OCI-LY1 (cell line): Measurements from ENCODE around the gene CCDC9B.

Source experiments
- H2AFZ ChIP-seq: fragments of 200-600 bp; sonication (generic), shearing (Covaris generic); 2 replicates; pipeline ENCODE4 v1.6.0; 2014; ENCODE audit warnings: antibody characterized with exemption, mild to moderate bottlenecking, low read length
- H3F3A ChIP-seq: fragments of 200-600 bp; sonication (generic), shearing (Covaris generic); 2 replicates; pipeline ENCODE4 v1.6.0; 2014; ENCODE audit warnings: mild to moderate bottlenecking, antibody characterized with exemption, low read length, moderate library complexity; ENCODE audit not compliant: insufficient read depth
- H3K27ac ChIP-seq: fragments of 200-600 bp; sonication (generic); 2 replicates; pipeline ENCODE4 v1.5.1; 2014; ENCODE audit warnings: low read length, mixed run types, mild to moderate bottlenecking, low read depth; ENCODE audit not compliant: poor library complexity, severe bottlenecking
- H3K27me3 ChIP-seq: fragments of 200-600 bp; sonication (generic); 2 replicates; pipeline ENCODE4 v1.6.0; 2014; ENCODE audit warnings: antibody characterized with exemption, mild to moderate bottlenecking, low read length, moderate library complexity; ENCODE audit not compliant: insufficient read depth
- H3K36me3 ChIP-seq: fragments of 200-600 bp; sonication (generic); 2 replicates; pipeline ENCODE4 v1.6.1; 2014; ENCODE audit warnings: mild to moderate bottlenecking, antibody characterized with exemption, low read length, moderate library complexity, mixed read lengths; ENCODE audit not compliant: insufficient read depth
- H3K4me1 ChIP-seq: fragments of 200-600 bp; sonication (generic); 2 replicates; pipeline ENCODE4 v1.5.1; 2014; ENCODE audit warnings: mild to moderate bottlenecking, low read length, moderate library complexity; ENCODE audit not compliant: insufficient read depth, severe bottlenecking
- H3K4me2 ChIP-seq: fragments of 200-600 bp; sonication (generic), shearing (Covaris generic); 2 replicates; pipeline ENCODE4 v1.6.1; 2014; ENCODE audit warnings: low read length
- H3K4me3 ChIP-seq: fragments of 200-600 bp; sonication (generic); 2 replicates; pipeline ENCODE4 v1.5.1; 2014; ENCODE audit warnings: low read length, low read depth, mild to moderate bottlenecking, mixed read lengths; ENCODE audit not compliant: poor library complexity, severe bottlenecking
- H3K79me2 ChIP-seq: fragments of 200-600 bp; shearing (Covaris generic); 2 replicates; pipeline ENCODE4 v1.6.1; 2016; ENCODE audit warnings: mixed run types, low read length, mixed read lengths; ENCODE audit not compliant: insufficient read depth
- H3K9ac ChIP-seq: fragments of 200-600 bp; sonication (generic), shearing (Covaris generic); 2 replicates; pipeline ENCODE4 v1.6.1; 2014; ENCODE audit warnings: mild to moderate bottlenecking, low read length, mixed read lengths
- H3K9me2 ChIP-seq: fragments of 200-600 bp; sonication (generic), shearing (Covaris generic); 2 replicates; pipeline ENCODE4 v1.6.1; 2014; ENCODE audit warnings: low read depth, mild to moderate bottlenecking, low read length, mixed read lengths
- H3K9me3 ChIP-seq: fragments of 200-600 bp; shearing (Covaris generic); 2 replicates; pipeline ENCODE4 v1.6.1; 2014; ENCODE audit warnings: low read length, mixed read lengths
- H4K20me1 ChIP-seq: fragments of 200-600 bp; sonication (generic), shearing (Covaris generic); 2 replicates; pipeline ENCODE4 v1.6.0; 2016; ENCODE audit warnings: mild to moderate bottlenecking, low read length; ENCODE audit not compliant: insufficient read depth
- EZH2 ChIP-seq: fragments of 200-600 bp; sonication (generic), shearing (Covaris generic); IDR thresholded peaks from 2 replicates; pipeline ENCODE4 v1.8.0; 2017; ENCODE audit warnings: borderline replicate concordance, mixed run types, mild to moderate bottlenecking, antibody characterized with exemption, low read length, moderate library complexity, mixed read lengths
- TF ChIP-seq, protein P1 (sequence below): fragments of 200-600 bp; sonication (generic), shearing (Covaris generic); IDR thresholded peaks from 2 replicates; pipeline ENCODE4 v1.5.1; 2017; ENCODE audit warnings: mild to moderate bottlenecking, antibody characterized with exemption, low read length, moderate library complexity, mixed read lengths

CCDC9B gene

GRCh38 chr15:40344631-40345120 lies 3.9 kb upstream of the CCDC9B start:
- H3K9ac ChIP-seq, result no peak overlapping the region
- TF ChIP-seq, protein P1, sequence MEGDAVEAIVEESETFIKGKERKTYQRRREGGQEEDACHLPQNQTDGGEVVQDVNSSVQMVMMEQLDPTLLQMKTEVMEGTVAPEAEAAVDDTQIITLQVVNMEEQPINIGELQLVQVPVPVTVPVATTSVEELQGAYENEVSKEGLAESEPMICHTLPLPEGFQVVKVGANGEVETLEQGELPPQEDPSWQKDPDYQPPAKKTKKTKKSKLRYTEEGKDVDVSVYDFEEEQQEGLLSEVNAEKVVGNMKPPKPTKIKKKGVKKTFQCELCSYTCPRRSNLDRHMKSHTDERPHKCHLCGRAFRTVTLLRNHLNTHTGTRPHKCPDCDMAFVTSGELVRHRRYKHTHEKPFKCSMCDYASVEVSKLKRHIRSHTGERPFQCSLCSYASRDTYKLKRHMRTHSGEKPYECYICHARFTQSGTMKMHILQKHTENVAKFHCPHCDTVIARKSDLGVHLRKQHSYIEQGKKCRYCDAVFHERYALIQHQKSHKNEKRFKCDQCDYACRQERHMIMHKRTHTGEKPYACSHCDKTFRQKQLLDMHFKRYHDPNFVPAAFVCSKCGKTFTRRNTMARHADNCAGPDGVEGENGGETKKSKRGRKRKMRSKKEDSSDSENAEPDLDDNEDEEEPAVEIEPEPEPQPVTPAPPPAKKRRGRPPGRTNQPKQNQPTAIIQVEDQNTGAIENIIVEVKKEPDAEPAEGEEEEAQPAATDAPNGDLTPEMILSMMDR, result peak; percentile 84
- no peak for TF ChIP-seq EZH2
- no peaks in the 10 kb centered on the region for H3K9me3 ChIP-seq
- no peaks in the 10 kb centered on the region for H3K79me2 ChIP-seq
- H3K9me2 ChIP-seq, result no peaks in the 10 kb centered on the region
- no peaks in the 10 kb centered on the region for H3K36me3 ChIP-seq
- H4K20me1 ChIP-seq, result no peaks in the 10 kb centered on the region
- no peak overlapping the region for H3K4me2 ChIP-seq
- H3F3A ChIP-seq, result no peaks in the 10 kb centered on the region
- H3K27ac ChIP-seq, result no peak overlapping the region
- H3K4me3 ChIP-seq, result no peak overlapping the region
- no peaks in the 10 kb centered on the region for H3K4me1 ChIP-seq
- no peak overlapping the region for H2AFZ ChIP-seq
- no peaks in the 10 kb centered on the region; the same call in 1 of the 2 replicates for H3K27me3 ChIP-seq

DNA sequence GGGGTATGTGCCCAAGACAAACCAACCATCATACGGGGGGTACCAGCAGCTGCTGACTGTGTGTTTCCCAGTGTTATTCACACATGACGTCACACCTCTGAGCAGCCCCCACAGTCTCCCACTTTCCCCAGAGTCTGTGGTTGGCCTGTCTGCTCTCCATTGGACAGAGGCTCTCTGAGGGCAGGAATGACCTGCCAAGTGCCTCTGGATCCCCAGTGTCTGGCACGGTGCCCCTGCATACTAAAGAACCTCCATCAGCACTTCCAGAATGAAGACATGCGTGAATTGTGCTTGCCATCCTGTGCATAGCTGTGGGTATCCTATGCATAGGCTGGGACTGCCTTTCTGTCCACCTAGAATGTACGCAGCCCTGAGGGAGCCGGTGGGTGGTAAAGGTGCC lies 3.5 kb upstream of the CCDC9B start:
- Histone ChIP-seq H3K36me3 (no peaks in the 10 kb centered on the region), H3F3A (no peaks in the 10 kb centered on the region), H3K79me2 (no peaks in the 10 kb centered on the region), H3K9ac (no peak overlapping the region), H3K27ac (no peak overlapping the region), H3K9me2 (no peaks in the 10 kb centered on the region), H3K4me2 (no peak overlapping the region), H4K20me1 (no peaks in the 10 kb centered on the region), H3K4me3 (no peak overlapping the region), H2AFZ (no peak overlapping the region), H3K9me3 (no peaks in the 10 kb centered on the region), H3K27me3 (no peaks in the 10 kb centered on the region; the same call in 1 of the 2 replicates), H3K4me1 (no peaks in the 10 kb centered on the region)
- TF ChIP-seq, protein P1, result no peak
- no peak for TF ChIP-seq EZH2

- Histone ChIP-seq H3K27ac (no peak overlapping the region), H3K4me2 (no peak overlapping the region)
These were observed 2.8 kb upstream of the CCDC9B start for GRCh38 chr15:40343512-40343911.

More at GRCh38 chr15:40343512-40343911, 2.8 kb upstream of the CCDC9B start:
- Histone ChIP-seq H3K9ac (no peak overlapping the region), H2AFZ (no peak overlapping the region), H3K9me3 (no peaks in the 10 kb centered on the region), H3K9me2 (no peaks in the 10 kb centered on the region), H4K20me1 (no peaks in the 10 kb centered on the region), H3F3A (no peaks in the 10 kb centered on the region), H3K4me1 (no peaks in the 10 kb centered on the region), H3K4me3 (no peak overlapping the region), H3K36me3 (no peaks in the 10 kb centered on the region), H3K27me3 (no peaks in the 10 kb centered on the region; the same call in 1 of the 2 replicates), H3K79me2 (no peaks in the 10 kb centered on the region)
- no peak for TF ChIP-seq EZH2
- TF ChIP-seq, protein P1, result no peak
